SK-N-SH treated with all-trans-retinoic acid at 6 μM for 48 hours (cell line): Measurements from ENCODE around the gene PRTFDC1.

Source experiments
- CREB5 ChIP-seq: fragments of 250-450 bp; sonication (Bioruptor Pico); IDR thresholded peaks from 2 replicates; pipeline ENCODE4 v1.5.1; 2020; ENCODE audit warnings: low read depth, mild to moderate bottlenecking, moderate library complexity
- CSDC2 ChIP-seq: fragments of 250-450 bp; sonication (Bioruptor Pico); IDR thresholded peaks from 2 replicates; pipeline ENCODE4 v1.5.0; 2020; ENCODE audit warnings: mild to moderate bottlenecking, moderate library complexity
- TOX ChIP-seq: fragments of 250-450 bp; sonication (Bioruptor Pico); IDR thresholded peaks from 2 replicates; pipeline ENCODE4 v1.8.0; 2021; ENCODE audit warnings: mild to moderate bottlenecking, moderate library complexity, borderline replicate concordance
- ZNF70 ChIP-seq: fragments of 450-650 bp; formaldehyde crosslinking; IDR thresholded peaks from 2 replicates; pipeline ENCODE4 v1.5.0; 2020; ENCODE audit warnings: mild to moderate bottlenecking, moderate library complexity
- ZNF8 ChIP-seq: fragments of 450-650 bp; formaldehyde crosslinking; IDR thresholded peaks from 2 replicates; pipeline ENCODE4 v1.5.0; 2020; ENCODE audit warnings: mild to moderate bottlenecking, moderate library complexity

- TF ChIP-seq ZNF8 (no peak), ZNF70 (CRISPR knock-in tag) (no peak), TOX (CRISPR knock-in tag) (no peak), CSDC2 (CRISPR knock-in tag) (no peak), CREB5 (CRISPR knock-in tag) (no peak)
These were observed 25.8 kb downstream of the PRTFDC1 start for GRCh38 chr10:24926557-24926956.
